Measurements from ENCODE around the gene RASGRP4.

GRCh38 chr19:38404858-38405257 lies 21.2 kb downstream of the RASGRP4 start:
- no peak for TF ChIP-seq EZH2phosphoT487 (IDR thresholded peaks at IDR 0.05; ENCODE audit: borderline replicate concordance)
- TF ChIP-seq CTCF (conservative IDR thresholded peaks at IDR 0.05; ENCODE audit: low read length) = no peak
